Measurements from ENCODE around the gene STARD13.

DNA sequence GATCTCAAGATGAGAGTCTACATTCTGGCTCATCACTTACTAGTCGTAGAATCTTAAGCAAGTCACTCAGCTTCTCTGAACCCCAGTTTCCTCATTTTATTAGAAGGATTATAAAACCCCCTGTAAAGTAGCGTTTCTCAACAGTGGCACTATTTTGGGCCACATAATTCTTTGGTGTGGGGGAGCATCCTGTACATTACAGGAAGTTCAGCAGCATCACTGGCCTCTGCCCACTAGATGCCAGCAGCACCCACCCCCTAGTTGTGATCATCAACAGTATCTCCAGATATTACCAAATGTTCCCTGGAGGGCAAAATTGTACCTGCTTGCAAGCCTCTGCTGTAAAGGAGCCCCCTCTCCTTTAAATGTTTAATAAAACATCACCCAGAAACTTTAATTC is 22.6 kb downstream of the STARD13 start:
- TF ChIP-seq, protein P1, sequence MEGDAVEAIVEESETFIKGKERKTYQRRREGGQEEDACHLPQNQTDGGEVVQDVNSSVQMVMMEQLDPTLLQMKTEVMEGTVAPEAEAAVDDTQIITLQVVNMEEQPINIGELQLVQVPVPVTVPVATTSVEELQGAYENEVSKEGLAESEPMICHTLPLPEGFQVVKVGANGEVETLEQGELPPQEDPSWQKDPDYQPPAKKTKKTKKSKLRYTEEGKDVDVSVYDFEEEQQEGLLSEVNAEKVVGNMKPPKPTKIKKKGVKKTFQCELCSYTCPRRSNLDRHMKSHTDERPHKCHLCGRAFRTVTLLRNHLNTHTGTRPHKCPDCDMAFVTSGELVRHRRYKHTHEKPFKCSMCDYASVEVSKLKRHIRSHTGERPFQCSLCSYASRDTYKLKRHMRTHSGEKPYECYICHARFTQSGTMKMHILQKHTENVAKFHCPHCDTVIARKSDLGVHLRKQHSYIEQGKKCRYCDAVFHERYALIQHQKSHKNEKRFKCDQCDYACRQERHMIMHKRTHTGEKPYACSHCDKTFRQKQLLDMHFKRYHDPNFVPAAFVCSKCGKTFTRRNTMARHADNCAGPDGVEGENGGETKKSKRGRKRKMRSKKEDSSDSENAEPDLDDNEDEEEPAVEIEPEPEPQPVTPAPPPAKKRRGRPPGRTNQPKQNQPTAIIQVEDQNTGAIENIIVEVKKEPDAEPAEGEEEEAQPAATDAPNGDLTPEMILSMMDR (IDR thresholded peaks at IDR 0.05): no peak
- TF ChIP-seq POLR2A (IDR thresholded peaks at IDR 0.05): no peak
